ENCODE measurements around the gene CA4.
"Not testable (repeated sequence)": the region's sequence is repeated elsewhere in the genome, so short reads cannot be mapped to it uniquely, and the experiment has no call there.

The CA4 gene

GRCh38 chr17:60149691-60150582, at the start of gene CA4:
Gene CA4 (plus strand): TSS chr17:60149973. CDS start chr17:60150035, 62 bp downstream.
- DNase-seq (ENCODE audit: low read depth), result no peak

DNA sequence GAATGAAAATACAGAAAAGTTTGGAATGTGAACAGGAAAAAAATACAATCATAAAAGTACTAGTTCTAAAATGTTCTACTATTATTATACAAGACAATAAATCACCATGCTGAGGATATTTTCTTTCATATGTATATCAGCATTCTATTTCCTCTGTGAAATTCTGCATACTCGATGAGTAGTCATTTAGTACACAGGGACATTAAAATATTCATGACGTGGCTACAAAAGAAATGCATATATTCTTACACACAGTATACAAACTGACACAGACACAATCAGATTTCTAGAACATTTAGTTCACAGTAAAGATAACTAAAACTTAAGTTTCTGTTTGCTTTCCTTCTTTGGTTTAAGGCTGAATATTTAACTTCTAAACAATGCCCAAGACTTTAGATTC, 49.2 kb upstream of the CA4 start:
- DNase-seq (ENCODE audit: low read depth), result not testable (repeated sequence)

DNA sequence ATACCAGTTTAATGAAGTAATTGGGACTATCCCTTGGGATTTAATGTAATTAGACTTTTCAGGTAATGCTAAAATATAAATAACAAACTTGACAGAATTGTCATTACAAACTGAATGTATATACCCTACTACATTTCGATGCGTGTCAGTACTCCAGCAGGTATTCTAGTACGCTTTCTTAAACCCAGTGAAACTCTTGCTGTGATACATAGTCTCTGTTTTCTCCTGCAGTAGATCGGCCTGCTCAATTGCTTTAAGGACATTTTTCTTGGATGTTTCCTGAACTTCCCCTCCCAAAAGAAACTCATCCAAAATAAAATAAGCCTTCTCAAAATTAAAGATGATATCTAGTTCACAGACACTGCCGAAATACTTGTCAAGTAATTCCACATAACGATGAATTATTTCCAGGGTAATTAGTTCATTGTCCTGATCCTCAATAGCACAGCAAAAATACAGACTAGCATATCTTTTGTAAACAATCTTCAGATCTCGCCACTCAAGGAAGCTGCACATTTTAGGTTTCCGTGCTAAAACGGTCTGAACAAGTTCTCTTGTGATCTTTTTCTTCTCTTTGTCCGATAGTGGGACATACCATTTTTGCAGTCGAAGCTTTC, 47.6 kb upstream of the CA4 start:
- not testable (repeated sequence) for DNase-seq (ENCODE audit: low read depth)

DNA sequence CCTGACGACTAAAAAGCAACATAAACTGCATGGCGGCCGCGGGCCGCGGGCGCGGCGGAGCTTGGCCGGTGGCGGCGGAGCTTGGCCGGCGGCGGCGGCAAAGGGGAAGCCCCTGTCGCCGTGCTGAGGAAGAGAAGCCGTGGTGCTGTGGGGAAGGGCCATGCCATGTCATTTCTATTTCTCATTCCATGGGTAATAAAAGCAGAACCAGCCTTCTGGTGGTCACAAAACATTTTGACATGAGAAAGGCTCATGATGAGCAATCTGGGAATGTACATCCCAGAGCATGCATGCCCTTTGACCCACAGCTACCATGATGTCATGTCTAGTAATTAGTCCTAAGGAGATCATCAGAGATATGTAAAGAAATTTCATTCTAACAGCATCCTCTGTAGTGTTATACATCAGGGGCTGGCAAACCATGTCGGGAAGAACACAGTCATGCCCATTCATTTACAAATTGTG, 47.1 kb upstream of the CA4 start:
- DNase-seq (ENCODE audit: low read depth), result no peak

GRCh38 chr17:60103957-60104356, 45.8 kb upstream of the CA4 start:
- no peak for DNase-seq (ENCODE audit: low read depth)

DNA sequence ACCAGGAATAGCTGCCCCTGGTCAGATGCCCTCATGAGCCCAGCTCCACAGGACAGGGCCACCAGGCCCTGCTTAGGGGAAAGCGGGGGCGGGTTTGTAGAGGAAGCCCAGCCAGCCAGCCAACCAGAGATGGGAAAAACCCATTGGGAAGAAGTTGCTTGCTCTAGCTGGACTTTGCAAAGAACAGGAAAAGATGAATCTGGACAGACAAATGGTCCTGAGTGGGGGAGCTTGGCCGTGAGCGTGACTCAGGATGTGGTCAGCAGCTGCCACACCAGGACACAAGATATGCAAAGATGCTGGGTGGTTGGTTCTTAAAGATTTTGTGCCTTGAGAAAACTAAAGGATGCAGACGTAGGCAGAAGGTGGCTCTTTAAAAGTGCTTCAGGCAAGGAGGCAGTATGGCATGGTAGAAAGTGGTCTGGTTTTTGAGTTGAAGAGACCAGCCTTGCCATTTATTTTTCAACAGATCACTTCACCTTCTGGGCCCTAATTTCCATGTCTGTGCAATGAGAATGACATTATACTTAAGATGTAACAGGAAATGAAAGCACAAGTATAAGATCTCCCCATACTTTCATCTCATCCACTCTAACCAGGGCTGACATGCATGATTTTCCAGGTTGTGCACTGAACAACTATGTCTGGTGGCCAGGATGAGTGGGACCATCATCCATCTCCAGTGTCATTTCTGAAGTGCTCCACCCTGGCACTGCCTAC, 43.3 kb upstream of the CA4 start:
- DNase-seq (ENCODE audit: low read depth), result no peak

DNA sequence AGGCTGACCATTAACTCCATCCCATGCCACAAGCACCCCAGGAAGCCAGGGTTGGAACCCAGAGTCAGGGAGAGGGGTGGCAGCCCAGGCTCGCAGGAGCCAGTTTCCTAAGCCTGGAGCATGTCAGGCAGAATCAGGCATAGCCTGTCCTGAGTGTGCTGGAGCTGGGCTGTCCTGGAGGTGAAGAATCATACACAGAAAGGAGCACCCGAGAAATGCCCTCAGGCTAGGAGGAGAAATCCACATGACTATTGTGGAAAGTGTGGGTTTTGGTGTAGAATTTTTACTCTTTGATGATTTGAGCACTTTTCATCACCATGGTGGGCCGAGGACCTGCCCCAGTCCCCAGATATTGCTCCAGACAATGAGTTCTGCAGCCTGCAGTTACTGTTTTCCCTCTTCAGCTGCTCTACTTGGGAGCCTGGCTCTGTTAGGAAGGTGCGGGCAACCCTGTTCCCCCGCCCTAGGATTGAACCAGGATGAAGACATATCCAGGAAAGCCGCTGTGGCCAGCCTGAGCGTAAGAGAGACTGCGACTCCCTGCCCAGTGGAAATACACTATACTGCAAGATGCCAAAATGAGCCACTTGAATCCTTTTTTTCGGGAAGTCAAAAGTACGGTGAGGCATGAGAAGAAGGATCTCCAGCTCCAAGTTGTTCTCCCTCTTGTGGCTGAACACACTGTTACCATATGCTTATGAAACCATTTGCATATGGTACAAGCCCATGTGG, 42.1 kb upstream of the CA4 start:
- no peak for DNase-seq (ENCODE audit: low read depth)

- not testable (repeated sequence) for DNase-seq (ENCODE audit: low read depth)
Observed at GRCh38 chr17:60108309-60108708, 41.5 kb upstream of the CA4 start.

DNA sequence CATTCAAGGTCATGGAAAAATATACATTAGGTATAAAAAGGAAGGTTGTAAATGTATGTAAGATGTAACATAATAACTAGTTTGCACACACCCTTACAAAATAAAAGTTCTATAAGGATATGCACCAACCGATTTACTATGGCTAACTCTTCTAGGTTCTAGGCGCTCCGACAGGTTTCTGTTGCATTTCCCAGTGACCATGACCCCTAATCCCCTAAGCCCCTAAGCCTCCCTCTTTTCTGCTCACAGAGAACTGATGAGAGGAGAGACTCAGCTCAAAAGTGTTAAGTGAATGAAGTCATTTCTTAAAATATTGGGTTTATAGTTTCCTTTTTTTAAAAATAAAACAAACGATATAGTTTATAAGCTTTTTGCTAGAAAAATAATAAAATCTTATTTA, 41.1 kb upstream of the CA4 start:
- DNase-seq (ENCODE audit: low read depth), result no peak

DNA sequence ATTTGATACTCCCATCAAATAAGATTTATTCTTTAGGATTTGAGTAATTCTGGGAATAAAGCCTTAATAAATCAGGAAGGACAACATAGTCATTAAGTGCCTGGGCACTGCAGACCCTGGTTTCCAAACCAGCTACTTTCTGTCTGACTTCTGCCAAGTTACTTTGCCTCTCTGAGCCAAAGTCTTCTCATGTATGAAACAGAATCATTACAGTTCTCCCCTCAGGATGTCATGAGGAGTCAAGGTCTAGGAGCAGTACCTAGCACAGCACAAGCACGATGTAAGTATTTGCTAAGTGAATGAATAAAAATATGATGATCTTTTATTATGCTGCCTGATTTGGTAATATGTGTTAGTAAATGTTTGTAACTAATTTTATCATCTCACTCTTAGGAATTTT, 40.6 kb upstream of the CA4 start:
- DNase-seq (ENCODE audit: low read depth), result no peak

DNA sequence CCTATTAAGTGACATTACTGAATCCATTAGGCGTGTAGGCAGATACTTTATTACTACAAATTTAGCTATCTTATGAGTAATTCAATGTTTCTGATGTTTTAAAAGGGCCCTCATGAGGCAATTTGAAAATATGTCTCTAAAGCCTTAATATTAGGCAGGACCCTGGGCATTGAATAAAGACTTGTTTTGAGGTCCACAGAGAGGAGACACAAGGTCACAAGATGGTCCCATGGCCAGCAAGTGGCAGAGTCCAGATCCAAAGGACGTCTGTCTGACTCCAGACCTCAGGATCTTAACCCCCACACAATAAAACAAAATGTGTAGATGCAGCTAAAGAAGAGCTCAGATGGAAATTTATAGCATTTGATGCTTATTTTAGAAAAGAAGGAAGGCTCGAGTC, 39.2 kb upstream of the CA4 start:
- no peak for DNase-seq (ENCODE audit: low read depth)

DNA sequence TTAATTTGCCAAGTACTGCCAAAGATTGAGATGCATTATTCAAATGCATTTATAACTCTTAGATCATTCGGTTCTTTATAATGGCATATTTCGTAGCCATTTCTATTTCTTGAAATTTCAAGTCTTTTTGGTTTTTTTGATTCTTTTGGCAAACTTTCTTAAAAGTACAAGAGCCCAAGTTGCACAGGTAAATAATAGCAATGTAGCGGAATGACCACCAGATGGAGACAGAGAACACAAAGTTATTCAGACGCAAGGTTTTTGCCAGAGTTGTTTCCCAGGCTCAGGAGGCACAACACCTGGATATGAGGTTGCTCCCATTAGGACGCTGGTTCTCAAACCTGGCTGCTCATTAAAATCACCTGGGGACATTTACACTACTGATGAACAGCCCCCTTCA, 38.1 kb upstream of the CA4 start:
- DNase-seq (ENCODE audit: low read depth), result not testable (repeated sequence)

GRCh38 chr17:60115364-60115763, 34.4 kb upstream of the CA4 start:
- not testable (repeated sequence) for DNase-seq (ENCODE audit: low read depth)

DNA sequence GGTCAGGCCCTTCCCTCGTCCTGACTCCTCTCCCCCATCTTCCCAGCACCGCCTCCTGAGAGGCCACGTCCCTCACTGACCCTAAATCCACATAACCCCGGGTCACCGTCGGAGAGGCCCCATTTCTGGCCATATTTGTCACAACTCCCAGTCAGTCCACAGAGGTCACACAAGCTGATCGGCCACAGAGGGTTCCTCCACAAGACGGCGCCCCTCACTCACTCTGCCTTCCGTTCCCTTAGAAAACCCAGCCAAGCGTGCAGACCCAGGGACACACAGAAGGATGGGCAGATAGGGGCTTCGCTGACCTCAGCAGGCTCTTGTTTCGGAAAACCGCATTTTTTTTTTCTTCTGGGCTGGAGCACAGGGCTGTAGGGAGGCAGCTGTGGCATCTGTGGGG, 33.6 kb upstream of the CA4 start:
- not testable (repeated sequence) for DNase-seq (ENCODE audit: low read depth)

- DNase-seq (ENCODE audit: low read depth), result not testable (repeated sequence)
Observed at GRCh38 chr17:60119162-60119561, 30.6 kb upstream of the CA4 start.

GRCh38 chr17:60119807-60120748, 29.7 kb upstream of the CA4 start:
- DNase-seq (ENCODE audit: low read depth), result not testable (repeated sequence)

GRCh38 chr17:60127068-60128064, 22.4 kb upstream of the CA4 start:
- DNase-seq (ENCODE audit: low read depth), result no peak

DNA sequence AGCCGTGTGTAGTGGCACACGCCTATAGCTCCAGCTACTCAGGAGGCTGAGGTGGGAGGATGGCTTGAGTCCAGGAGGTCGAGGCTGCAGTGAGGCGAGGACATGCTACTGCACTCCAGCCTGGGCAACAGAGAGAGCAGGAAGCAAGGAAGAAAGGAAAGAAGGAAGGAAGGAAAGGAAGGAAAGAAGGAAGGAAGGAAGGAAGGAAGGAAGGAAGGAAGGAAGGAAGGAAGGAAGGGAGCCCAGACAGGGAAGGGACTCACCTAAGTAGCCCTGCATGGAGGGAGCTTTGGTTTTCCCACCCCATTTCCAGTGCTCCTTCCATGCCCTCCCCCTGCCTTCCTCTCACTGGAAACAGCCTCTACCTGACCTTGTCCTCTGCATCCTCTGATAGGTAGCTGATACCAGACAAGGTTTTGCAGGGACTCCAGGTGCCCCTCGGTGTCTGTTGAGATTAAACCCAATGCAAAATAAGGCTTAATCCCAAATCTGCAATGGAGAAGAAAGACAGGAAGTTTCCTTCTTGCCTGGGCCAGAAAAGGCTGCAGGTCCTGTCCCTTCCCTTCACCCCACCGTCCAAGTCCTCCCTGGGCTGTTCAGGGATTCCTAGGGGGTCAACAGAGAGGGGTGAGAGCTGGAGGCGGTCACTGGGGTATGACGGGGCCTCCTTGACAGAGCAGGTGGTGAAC, 21.5 kb upstream of the CA4 start:
- DNase-seq (ENCODE audit: low read depth), result no peak

- DNase-seq (ENCODE audit: low read depth), result no peak
Observed at GRCh38 chr17:60129164-60129563, 20.6 kb upstream of the CA4 start.

Measured in CMK (cell line).